NOMO-1 (cell line): ENCODE measurements around the gene UXT.
A peak's percentile ranks its signal among the peaks of the same experiment; 100 is the strongest.
"Not testable (repeated sequence)": the region's sequence is repeated elsewhere in the genome, so short reads cannot be mapped to it uniquely, and the experiment has no call there.

Experiments
- DNase-seq, 2 experiments: peaks; one replicate each; lab custom pipeline; 2025; ENCODE audit not compliant: unreplicated experiment in 2 of 2; lab: John Stamatoyannopoulos, UW

Gene UXT

GRCh38 chrX:47619486-47620302 is 39.3 kb downstream of the UXT start, which contains the start of gene SYN1:
Gene SYN1, minus strand, starts transcription at chrX:47619857. Its CDS starts 129 bp downstream, at chrX:47619728.
- DNase-seq: peak; percentile 59 to 67

- DNase-seq: no peak
Observed at GRCh38 chrX:47618923-47619485, 40.0 kb downstream of the UXT start.

GRCh38 chrX:47614618-47615017 is 44.4 kb downstream of the UXT start:
- no peak for DNase-seq

- DNase-seq: no peak
Observed at GRCh38 chrX:47613082-47613481, 45.9 kb downstream of the UXT start.

- DNase-seq: no peak
Observed at GRCh38 chrX:47612418-47612817, 46.6 kb downstream of the UXT start.

GRCh38 chrX:47611926-47612325 is 47.1 kb downstream of the UXT start:
- no peak for DNase-seq

GRCh38 chrX:47611489-47611888 is 47.5 kb downstream of the UXT start:
- DNase-seq: no peak

GRCh38 chrX:47610511-47610910 is 48.5 kb downstream of the UXT start:
- no peak for DNase-seq

- DNase-seq: no peak
Observed at GRCh38 chrX:47608130-47608810, 50.7 kb downstream of the UXT start.

- DNase-seq: no peak
Observed at GRCh38 chrX:47607091-47607490, 51.9 kb downstream of the UXT start.

GRCh38 chrX:47605024-47605423 is 54.0 kb downstream of the UXT start:
- no peak for DNase-seq

GRCh38 chrX:47603125-47603524 is 55.9 kb downstream of the UXT start:
- not testable (repeated sequence) for DNase-seq
